Measurements from ENCODE around the gene PDGFRB. TPM values are rescaled to one million over a fixed set of nuclear protein-coding genes. Genes with fewer than 3 reads are reported as not detected.
A peak's percentile ranks its signal among the peaks of the same experiment; 100 is the strongest.

PDGFRB gene
- total RNA-seq, 1 donor from 2014 or later = 4.6 TPM

- H3K4me3 ChIP-seq (ENCODE audit: low read depth, low read length) = no peak overlapping the region
- no peak for TF ChIP-seq CTCF (conservative IDR thresholded peaks at IDR 0.05; ENCODE audit: low read depth, low read length)
- no peak for DNase-seq (ENCODE audit: low read depth)
These were observed 10.5 kb upstream of the PDGFRB start for GRCh38 chr5:150166037-150166649.

DNA sequence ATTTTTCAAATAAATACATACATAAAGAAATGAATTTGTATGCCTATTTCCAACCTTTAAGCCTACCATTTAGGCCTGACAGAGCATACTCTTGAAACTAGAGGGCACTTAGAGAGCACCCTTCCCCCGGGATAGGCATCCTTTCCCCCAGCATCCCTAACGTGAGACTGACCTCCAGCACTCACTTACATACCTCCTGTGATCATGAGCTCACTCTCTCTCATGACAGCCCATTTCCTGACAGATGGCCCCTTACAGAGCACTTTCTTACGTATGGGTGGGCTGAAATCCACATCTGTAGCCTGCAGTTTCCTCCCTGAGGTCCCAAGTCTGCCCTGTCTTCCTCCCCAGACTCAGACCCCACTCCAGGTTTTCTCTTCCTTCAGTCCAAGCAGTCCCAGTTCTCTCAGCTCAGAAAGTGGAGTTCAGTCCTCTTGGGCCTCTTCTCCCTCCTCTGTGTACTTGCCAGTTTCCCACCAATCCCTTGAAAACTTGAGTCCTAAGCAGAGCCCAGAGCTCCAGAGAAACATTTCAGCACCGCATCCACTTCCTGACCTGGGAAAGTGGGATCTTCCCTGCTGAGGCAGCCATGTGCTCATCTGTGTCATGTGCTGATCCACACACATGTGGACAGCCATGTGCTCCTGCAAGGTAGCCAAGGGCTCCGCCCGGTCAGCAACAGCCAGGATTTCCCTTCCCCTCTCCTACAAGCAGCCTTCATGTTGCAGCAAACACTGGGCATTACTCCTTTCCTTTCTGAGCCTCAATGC is 8.8 kb upstream of the PDGFRB start:
- no peak overlapping the region for H3K4me3 ChIP-seq (ENCODE audit: low read depth, low read length)
- no peak for TF ChIP-seq CTCF (conservative IDR thresholded peaks at IDR 0.05; ENCODE audit: low read depth, low read length)
- DNase-seq (ENCODE audit: low read depth) = no peak

- H3K4me3 ChIP-seq (ENCODE audit: low read depth, low read length) = no peak overlapping the region
- no peak for DNase-seq (ENCODE audit: low read depth)
- TF ChIP-seq CTCF (conservative IDR thresholded peaks at IDR 0.05; ENCODE audit: low read depth, low read length) = no peak
These were observed 8.0 kb upstream of the PDGFRB start for GRCh38 chr5:150163547-150164059.

GRCh38 chr5:150163035-150163434 is 7.4 kb upstream of the PDGFRB start:
- no peak overlapping the region for H3K4me3 ChIP-seq (ENCODE audit: low read depth, low read length)
- no peak for TF ChIP-seq CTCF (conservative IDR thresholded peaks at IDR 0.05; ENCODE audit: low read depth, low read length)
- no peak for DNase-seq (ENCODE audit: low read depth)

DNA sequence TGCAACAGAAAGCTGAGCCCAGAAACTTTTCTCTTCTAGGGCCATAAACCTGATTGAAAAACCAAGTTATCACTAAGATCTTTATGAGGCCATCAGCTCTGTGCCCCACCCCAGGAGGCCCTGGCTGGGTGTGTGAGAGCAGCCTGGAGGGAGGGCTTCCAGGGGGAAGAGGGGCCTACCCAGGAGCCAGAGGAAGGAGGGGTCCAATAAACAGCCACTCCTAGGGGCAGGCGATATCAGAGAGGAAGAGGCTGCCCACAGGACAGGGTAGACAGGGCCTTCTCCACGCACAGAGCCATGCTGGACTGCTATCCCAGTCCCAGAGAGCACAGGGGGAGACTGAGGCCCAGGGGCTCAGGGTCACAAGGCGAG is 6.5 kb upstream of the PDGFRB start:
- H3K4me3 ChIP-seq (ENCODE audit: low read depth, low read length) = no peak overlapping the region
- no peak for TF ChIP-seq CTCF (conservative IDR thresholded peaks at IDR 0.05; ENCODE audit: low read depth, low read length)
- DNase-seq (ENCODE audit: low read depth) = no peak

DNA sequence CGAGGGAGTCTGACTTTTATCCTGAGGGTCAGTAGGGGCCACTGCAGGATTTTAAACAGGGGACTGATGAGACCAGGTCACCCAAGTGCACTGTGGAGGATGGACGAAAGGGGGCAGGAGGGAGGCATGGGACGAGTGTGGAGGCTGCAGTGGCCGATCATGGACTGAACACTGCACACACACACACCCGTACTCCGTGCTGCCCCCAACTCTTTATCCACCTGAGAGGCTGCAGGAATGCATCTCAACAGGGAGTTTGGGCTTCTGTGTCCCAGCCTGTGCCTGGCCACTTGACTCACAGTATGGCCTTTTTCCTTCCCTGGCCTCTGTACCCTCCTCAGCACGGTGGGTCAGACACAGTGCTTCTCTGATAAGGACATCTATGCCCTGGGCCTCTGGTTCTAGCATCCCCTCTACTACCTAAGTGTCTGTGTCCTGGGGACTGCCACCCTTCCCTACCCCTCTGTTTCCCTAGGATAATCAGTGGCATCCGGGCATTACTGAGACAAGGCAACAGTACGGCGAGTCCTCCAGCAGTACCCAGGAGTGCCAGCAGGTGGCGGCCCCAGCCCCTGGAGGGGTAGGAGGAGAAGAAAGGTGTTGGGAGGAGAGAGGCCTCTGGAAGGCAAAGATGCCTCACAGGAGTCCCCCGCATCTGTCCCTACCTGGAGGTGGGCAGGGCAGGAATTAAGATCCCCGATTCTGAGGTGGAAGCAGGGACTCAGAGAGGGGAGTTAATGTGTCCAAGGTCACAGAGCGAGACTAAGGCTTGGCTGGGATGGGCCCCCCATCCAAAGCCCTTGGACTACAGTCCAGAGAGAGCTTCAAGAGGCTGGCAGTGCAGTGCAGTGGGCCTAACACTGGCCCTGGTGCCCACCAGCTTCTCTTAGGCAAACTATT is 5.8 kb upstream of the PDGFRB start:
- no peak for DNase-seq (ENCODE audit: low read depth)
- no peak overlapping the region for H3K4me3 ChIP-seq (ENCODE audit: low read depth, low read length)
- TF ChIP-seq CTCF (conservative IDR thresholded peaks at IDR 0.05; ENCODE audit: low read depth, low read length) = peak; percentile 94

Data from epithelial cell of proximal tubule (primary cell).